Activated CD8-positive, alpha-beta memory T cell treated with anti-CD3 and anti-CD28 coated beads, Interleukin-2, amount 50 U/mL, for 24 hours (primary cell): ENCODE measurements around the gene PFKP.
"Not testable (repeated sequence)": the region's sequence is repeated elsewhere in the genome, so short reads cannot be mapped to it uniquely, and the experiment has no call there.

Experiments used
- DNase-seq: peaks from one replicate; pipeline ENCODE4 v3.0.0-alpha.2; 2020; ENCODE audit errors: extremely low read depth

The PFKP gene

GRCh38 chr10:3046981-3047547, 20.3 kb upstream of the PFKP start:
- no peak for DNase-seq

GRCh38 chr10:3047596-3047995, 19.8 kb upstream of the PFKP start:
- no peak for DNase-seq

- DNase-seq = no peak
These were observed 19.0 kb upstream of the PFKP start for GRCh38 chr10:3048119-3049019.

- no peak for DNase-seq
These were observed 15.7 kb upstream of the PFKP start for GRCh38 chr10:3051692-3052091.

DNA sequence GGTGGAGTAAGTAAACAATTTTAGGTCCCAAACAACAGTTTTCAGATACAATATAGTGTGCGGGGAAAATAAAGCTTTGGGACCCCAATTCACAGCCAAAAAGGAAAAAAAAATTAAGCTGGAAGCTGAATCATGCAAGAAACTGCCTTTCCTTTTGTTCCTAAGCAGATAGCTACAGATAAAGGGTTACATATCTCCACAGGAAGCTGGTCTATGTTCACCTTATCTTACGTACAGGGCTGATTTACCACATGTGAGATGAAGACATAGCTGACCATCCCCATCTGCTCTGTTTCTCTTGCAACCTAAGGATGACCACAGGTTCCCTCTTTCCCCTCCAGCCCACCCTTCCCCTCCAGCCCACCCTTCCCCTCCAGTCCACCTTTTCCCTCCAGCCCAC, 14.2 kb upstream of the PFKP start:
- no peak for DNase-seq

GRCh38 chr10:3054183-3054850, 13.0 kb upstream of the PFKP start:
- no peak for DNase-seq

DNA sequence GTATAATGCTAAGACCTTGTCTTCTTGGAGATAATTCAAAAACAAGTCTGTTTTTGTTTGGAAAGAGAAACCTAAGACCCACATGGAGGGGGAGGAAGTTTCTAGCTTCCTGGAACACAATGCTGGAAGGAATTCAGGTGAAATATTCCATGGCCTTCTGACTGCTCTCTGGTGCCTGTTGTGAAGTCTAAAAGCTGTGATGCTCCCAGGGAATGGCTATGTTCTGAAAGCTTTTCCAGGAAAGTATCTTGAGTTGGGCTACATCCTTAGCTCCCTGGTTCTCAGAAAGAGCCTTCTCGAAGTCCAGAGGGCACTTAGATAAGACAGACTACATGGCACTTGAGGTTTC, 12.5 kb upstream of the PFKP start:
- DNase-seq = no peak

DNA sequence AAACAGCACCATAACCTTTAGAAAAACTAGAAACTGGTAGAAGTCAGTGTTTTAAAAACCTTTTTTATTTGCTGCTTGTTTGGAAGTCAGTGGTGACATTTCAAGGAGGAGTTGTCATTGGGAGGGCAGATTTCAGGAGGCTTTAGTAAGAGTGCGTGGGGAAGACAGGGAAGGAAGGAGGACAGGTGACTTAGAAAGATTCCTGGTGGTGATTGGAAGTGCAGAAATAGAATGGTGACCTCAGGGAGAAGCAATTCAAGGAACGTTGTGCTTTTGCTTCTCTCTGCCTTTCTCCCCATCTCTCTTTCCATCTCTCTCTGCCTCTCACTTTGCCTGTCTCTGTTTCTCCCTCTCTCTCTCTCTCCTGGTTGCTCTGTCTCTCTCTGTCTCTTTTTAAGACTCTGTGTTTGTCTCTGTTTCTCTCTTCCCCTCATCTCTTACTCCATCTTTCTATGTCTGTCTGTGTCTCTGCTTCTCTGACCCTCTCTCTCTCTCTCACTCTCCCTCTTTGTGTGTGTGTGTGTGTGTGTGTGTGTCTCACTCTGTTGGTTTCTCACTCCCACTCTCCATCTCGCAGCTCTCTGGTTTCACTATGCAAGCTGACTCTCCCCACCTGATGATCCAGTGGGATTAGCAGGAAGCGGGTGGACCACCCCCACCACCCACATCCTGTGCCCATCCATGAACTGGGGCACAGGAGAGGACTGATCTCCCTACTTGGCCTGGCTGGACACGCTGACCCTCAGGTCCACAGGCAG, 10.9 kb upstream of the PFKP start:
- no peak for DNase-seq

- DNase-seq = no peak
These were observed 9.4 kb upstream of the PFKP start for GRCh38 chr10:3057946-3058345.

GRCh38 chr10:3059974-3060373, 7.4 kb upstream of the PFKP start:
- no peak for DNase-seq

DNA sequence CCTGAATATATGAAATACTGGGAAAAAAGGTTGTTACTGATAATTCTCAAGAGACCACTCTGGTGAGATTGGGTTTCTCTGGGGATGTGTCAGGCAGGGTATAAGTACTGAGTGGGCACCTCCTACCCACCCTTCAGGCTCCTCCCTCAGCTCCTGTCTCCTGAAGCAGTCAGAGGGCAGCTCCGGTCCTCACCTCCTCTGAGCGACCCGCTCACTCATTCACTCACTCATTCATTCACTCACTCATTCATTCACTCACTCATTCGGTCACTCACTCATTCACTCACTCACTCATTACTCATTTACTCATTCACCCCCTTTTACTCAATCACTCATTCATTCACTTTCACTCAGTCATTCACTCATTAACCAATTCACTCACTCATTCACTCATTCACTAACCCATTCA, 6.9 kb upstream of the PFKP start:
- no peak for DNase-seq

DNA sequence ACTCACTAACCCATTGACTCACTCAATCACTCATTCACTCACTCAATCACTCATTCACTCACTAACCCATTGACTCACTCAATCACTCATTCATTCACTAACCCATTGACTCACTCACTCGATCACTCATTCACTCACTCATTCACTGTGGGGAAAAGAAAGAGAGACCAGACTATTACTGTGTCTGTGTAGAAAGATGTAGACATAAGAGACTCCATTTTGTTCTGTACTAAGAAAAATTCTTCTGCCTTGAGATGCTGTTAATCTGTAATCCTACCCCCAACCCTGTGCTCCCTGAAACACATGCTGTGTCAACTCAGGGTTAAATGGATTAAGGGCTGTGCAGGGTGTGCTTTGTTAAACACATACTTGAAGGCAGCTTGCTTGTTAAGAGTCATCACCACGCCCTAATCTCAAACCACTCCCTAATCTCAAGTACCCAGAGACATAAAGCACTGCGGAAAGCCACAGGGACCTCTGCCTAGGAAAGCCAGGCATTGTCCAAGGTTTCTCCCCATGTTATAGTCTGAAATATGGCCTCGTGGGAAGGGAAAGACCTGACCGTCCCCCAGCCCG, 5.9 kb upstream of the PFKP start:
- not testable (repeated sequence) for DNase-seq

- DNase-seq = no peak
These were observed 4.7 kb upstream of the PFKP start for GRCh38 chr10:3062502-3063186.

DNA sequence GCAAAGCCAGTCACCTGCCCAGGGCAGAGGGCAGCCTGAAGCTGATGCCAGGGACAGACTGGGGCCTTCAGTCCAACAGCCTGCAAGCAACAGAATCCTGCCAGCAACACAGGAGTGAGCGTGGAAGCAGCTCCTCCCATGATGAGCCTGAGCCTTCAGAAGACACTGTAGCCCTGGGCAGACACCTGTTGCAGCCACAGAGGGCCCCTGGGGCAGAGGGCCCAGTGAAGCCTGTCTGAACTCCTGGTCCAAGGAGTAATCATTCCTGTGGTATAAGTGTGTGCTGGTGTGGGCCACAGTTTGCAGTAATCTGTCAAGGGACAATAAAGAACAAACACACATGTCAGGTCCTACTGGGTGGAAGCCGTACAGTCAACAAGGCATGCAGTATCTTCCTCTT, 2.9 kb upstream of the PFKP start:
- no peak for DNase-seq

- DNase-seq = no peak
These were observed 1.7 kb upstream of the PFKP start for GRCh38 chr10:3065622-3066021.

DNA sequence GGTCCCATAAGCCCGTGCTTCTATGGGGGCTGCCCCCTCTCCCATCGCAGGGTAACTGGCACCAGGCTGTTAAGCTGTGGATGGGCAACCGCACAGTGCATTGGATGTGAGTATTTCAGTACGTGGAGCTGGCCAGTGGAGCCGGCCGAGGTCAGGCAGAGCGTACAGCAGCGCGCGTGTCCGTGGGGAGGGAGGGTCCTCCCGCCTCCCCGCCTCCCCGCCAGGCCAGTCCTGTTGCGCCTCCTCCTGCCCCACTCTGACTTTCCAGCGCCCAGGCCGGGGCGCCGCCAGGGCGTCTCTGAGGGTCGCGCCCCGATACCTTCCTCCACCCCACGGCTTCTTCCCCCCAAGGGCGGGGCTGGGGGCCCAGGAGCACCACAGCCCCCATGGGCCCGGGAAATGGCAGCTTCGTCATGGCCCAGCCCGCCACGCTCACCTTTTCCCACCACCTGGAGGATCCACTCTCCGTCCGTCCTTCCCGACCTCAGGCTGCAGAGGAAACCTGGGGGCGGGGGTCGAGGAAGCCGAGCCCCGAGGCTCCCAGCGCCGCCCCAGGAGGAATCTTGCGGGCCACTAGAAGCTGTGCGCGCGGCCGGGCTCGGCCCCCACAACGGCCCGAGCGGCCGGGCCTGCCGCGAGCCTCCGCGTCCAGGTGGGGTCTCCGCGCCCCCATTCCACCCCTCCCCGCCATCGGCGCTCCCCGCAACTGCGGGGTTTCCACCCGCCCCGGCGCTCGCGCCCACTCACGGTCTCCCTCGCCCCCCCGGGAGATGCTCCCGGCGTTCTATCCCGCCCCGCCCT, 831 bp upstream of the PFKP start:
- no peak for DNase-seq

- DNase-seq = no peak
These were observed 471 bp downstream of the PFKP start for GRCh38 chr10:3067859-3068179.

DNA sequence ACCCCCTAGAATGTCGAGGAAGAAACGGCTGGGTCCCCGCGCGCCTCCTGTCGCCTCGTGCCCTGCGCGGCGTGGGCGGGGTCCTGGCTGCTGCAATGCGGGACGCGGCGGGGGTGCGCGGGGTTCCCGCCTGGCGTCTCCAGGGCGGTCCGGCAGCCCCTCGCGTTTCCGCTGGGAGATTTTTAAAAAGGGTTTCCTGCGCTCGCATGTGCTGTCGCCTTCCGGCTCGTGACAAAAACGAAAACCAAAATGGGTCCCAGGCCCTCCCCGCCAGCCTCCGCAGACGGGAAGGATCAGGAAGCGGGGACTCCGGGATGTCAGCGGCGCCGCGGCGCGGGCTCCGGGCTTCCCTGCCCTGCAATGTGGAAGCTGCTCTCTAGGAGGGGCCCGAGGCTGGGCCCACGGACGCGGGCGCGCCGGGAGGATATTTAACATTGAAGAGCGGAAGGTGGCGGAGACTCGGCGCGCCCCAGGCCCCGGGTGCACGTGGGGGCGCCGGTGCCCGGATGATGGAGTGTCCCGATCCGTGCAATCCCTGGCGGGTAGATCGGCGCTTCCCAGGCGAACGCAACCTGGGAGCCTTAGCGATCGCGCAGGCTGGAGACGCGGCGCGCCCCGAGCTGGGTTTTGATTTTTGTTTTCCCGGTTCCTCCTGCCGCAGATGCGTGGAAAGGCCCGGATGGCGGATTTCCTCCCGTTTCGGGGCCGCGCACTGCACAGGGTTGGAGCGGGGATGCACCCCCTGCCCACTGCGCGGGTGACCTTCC, 1.0 kb downstream of the PFKP start:
- no peak for DNase-seq

DNA sequence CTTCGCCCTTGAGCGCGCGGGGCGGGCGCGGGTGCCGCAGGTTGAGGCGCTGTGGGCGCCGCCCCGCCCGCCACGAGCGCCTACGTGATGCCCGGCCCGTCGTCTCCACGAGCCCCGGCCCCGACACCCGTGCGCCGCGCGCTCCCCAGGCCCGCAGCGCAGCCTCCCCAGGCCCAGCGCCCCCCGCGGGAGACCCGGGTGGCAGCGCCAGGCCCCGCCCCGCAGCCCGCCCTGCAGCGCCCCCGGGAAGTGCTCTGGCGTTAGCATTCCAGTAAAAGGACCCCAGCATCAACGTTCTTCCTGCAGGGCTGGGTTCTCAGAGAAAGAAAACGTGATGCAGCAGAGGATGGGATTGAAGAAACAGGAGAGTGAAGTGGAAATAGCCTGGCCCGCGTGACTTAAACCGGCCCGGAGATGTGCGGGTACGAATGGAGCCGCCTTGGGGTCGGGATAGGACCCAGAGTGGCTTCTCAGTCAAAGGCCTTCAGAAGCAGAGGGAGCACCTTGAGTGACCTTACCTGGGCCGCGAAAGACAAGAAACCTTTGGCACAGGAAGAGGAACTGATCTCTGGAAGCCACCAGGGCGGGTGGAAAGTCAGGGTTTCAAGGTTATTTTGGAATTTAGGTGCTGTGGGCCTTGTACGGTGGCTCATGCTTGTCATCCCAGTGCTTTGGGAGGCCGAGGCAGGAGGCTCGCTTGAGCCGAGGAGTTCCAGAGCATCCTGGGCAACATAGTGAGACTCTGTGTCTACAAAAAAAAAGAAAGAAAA, 1.8 kb downstream of the PFKP start:
- no peak for DNase-seq
